Tibial nerve (tissue), 4 donors: Measurements from ENCODE around the gene PTGES2.

ENCODE experiments used
- CTCF ChIP-seq, 5 experiments: fragments of 200-600 bp in 3 of 5; fragments of 450-650 bp in 2 of 5; sonication (generic) in 3 of 5; IDR thresholded peaks; one replicate each; pipeline ENCODE4 v1.5.1; 2016 to 2019; ENCODE audit warnings: antibody characterized with exemption in 5 of 5, mild to moderate bottlenecking in 3 of 5, moderate library complexity in 2 of 5
- EP300 ChIP-seq, 2 donors: sonication (generic); formaldehyde crosslinking; IDR thresholded peaks; one replicate each; pipeline ENCODE4 v1.6.1; 2017; ENCODE audit warnings: antibody characterized with exemption in 2 of 2, mild to moderate bottlenecking in 1 of 2
- POLR2A ChIP-seq, 2 donors: fragments of 450-650 bp; IDR thresholded peaks; one replicate each; pipeline ENCODE4 v1.6.1; 2017; ENCODE audit warnings: antibody characterized with exemption in 2 of 2, mild to moderate bottlenecking in 2 of 2, moderate library complexity in 2 of 2

GRCh38 chr9:128092199-128092977 is 35.1 kb downstream of the PTGES2 start:
- TF ChIP-seq CTCF (IDR thresholded peaks at IDR 0.05) (no peak), EP300 (IDR thresholded peaks at IDR 0.05) (no peak), POLR2A (IDR thresholded peaks at IDR 0.05) (no peak)
